Mesendoderm (in vitro differentiated cells): ENCODE measurements around the gene DYNC1I1.

Source experiments
- DNase-seq: peaks from one replicate; pipeline ENCODE4 v3.0.0; 2013
- H2AK5ac ChIP-seq: 2 replicates; pipeline ENCODE4 v1.6.1; 2013; ENCODE audit warnings: low read length, inconsistent platforms
- H2BK120ac ChIP-seq: 2 replicates; pipeline ENCODE4 v1.6.1; 2013; ENCODE audit warnings: low read depth, mild to moderate bottlenecking, low read length, moderate library complexity, mixed read lengths
- H2BK15ac ChIP-seq: replicated peaks from 2 replicates; pipeline ENCODE4 v1.6.1; 2013; ENCODE audit warnings: low read depth, mild to moderate bottlenecking, moderate library complexity
- H2BK5ac ChIP-seq: 2 replicates; pipeline ENCODE4 v1.6.1; 2013; ENCODE audit warnings: low read length, inconsistent platforms
- H3K18ac ChIP-seq: 2 replicates; pipeline ENCODE4 v1.6.1; 2013; ENCODE audit warnings: mild to moderate bottlenecking, low read length, mixed read lengths
- H3K23ac ChIP-seq: one replicate; pipeline ENCODE4 v1.6.1; 2013; ENCODE audit warnings: low read length
- H3K27ac ChIP-seq: 2 replicates; pipeline ENCODE4 v1.5.1; 2013; ENCODE audit warnings: low read depth, mild to moderate bottlenecking, inconsistent platforms, low read length, moderate library complexity
- H3K27me3 ChIP-seq: 2 replicates; pipeline ENCODE4 v1.6.1; 2013; ENCODE audit warnings: low read length, control low read depth, mild to moderate bottlenecking, inconsistent platforms; ENCODE audit not compliant: insufficient read depth, poor library complexity
- H3K36me3 ChIP-seq: 2 replicates; pipeline ENCODE4 v1.6.1; 2013; ENCODE audit warnings: low read length, inconsistent platforms; ENCODE audit not compliant: control insufficient read depth, insufficient read depth
- H3K4ac ChIP-seq: one replicate; pipeline ENCODE4 v1.6.1; 2013; ENCODE audit warnings: low read depth, mild to moderate bottlenecking, low read length, moderate library complexity
- H3K4me1 ChIP-seq: 2 replicates; pipeline ENCODE4 v1.6.1; 2013; ENCODE audit warnings: low read depth, low read length, inconsistent platforms; ENCODE audit not compliant: control insufficient read depth
- H3K4me2 ChIP-seq: 2 replicates; pipeline ENCODE4 v1.6.1; 2013; ENCODE audit warnings: low read length
- H3K4me3 ChIP-seq: 2 replicates; pipeline ENCODE4 v1.5.1; 2013; ENCODE audit warnings: mild to moderate bottlenecking, low read length
- H3K56ac ChIP-seq: one replicate; pipeline ENCODE4 v1.6.1; 2013; ENCODE audit warnings: low read length
- H3K79me1 ChIP-seq: 2 replicates; pipeline ENCODE4 v1.6.1; 2013; ENCODE audit warnings: low read length, inconsistent platforms
- H3K79me2 ChIP-seq: 2 replicates; pipeline ENCODE4 v1.6.1; 2013; ENCODE audit warnings: mild to moderate bottlenecking, low read length; ENCODE audit not compliant: control insufficient read depth, insufficient read depth
- H3K9ac ChIP-seq: 2 replicates; pipeline ENCODE4 v1.6.1; 2013; ENCODE audit warnings: low read length, inconsistent platforms
- H4K5ac ChIP-seq: one replicate; pipeline ENCODE4 v1.6.1; 2013; ENCODE audit warnings: low read length
- H4K8ac ChIP-seq: one replicate; pipeline ENCODE4 v1.6.1; 2013; ENCODE audit warnings: low read depth, mild to moderate bottlenecking, control low read depth, low read length, moderate library complexity
- WGBS: extraction: QIAGEN DNeasy Blood & Tissue Kit; methylation state at CpG from one replicate; pipeline ENCODE4 v1.1.7; 2013; ENCODE audit warnings: low lambda C conversion rate, missing lambda C conversion rate; ENCODE audit not compliant: insufficient coverage; ENCODE audit errors: extremely low coverage; 5-methylcytosine and 5-hydroxymethylcytosine counted together

The DYNC1I1 gene

DNA sequence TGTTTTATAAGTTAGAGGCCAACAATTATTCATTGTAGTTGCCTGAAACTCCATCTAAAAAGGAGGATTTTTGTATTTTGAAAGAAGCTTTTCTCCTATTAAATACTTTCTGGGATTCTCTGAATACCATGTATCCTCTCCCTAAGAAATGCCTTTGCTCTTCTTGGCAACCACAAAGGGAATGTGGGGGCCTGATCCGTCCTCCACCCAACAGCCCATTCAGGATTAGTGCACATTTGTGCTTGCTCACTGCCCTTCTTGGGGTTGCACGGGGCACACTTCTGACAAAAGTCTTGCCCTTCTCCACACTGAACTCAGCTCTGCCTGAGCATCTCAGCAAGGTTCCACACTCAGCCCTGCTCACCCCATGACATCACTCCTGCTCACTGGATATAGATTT, 355.4 kb downstream of the DYNC1I1 start:
- Histone ChIP-seq H3K23ac (no peak overlapping the region), H3K9ac (no peak overlapping the region), H3K56ac (no peak overlapping the region), H3K79me2 (no peaks in the 10 kb centered on the region), H4K5ac (no peak overlapping the region), H2AK5ac (no peak overlapping the region), H3K4me3 (no peak overlapping the region), H3K4me2 (no peak overlapping the region), H3K27ac (no peak overlapping the region), H3K36me3 (no peaks in the 10 kb centered on the region), H3K79me1 (no peaks in the 10 kb centered on the region), H3K18ac (no peak overlapping the region), H2BK15ac (no peak overlapping the region), H2BK120ac (no peak overlapping the region), H3K4me1 (no peaks in the 10 kb centered on the region), H3K27me3 (no peaks in the 10 kb centered on the region), H3K4ac (no peak overlapping the region), H2BK5ac (no peak overlapping the region), H4K8ac (no peak overlapping the region)
- no peak for DNase-seq
- no CpG with 5 or more reads among the region's 2 CpGs for WGBS

DNA sequence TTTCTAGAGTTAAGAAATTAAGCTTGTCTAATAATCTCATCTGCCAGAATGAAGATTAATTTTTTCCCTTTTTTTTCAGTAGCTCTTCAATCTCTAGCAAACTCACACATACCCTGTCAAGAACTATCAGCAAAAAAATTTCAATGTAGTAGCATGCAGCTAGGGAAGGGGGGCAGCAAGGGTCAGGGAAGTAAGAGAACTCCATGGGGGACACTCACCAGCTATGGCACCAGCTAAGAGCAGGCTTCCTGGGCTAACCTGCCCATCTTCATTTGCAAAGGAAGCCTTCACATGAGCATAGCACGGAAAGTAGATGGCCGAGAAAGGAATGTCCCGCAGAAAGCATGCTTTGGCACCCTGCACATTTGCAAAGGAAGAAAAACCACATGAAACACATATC, 359.2 kb downstream of the DYNC1I1 start:
- Histone ChIP-seq H3K56ac (no peak overlapping the region), H3K4me1 (no peaks in the 10 kb centered on the region), H3K36me3 (no peaks in the 10 kb centered on the region), H3K4me2 (no peak overlapping the region), H3K79me1 (no peaks in the 10 kb centered on the region), H4K8ac (no peak overlapping the region), H2BK5ac (no peak overlapping the region), H3K18ac (no peak overlapping the region), H3K4me3 (no peak overlapping the region), H3K27ac (no peak overlapping the region), H2BK15ac (no peak overlapping the region), H3K79me2 (no peaks in the 10 kb centered on the region), H2AK5ac (no peak overlapping the region), H3K27me3 (no peaks in the 10 kb centered on the region), H2BK120ac (no peak overlapping the region), H3K23ac (no peak overlapping the region), H3K9ac (no peak overlapping the region), H4K5ac (no peak overlapping the region), H3K4ac (no peak overlapping the region)
- peak; percentile 57 for DNase-seq
- no CpG with 5 or more reads among the region's 3 CpGs for WGBS

DNA sequence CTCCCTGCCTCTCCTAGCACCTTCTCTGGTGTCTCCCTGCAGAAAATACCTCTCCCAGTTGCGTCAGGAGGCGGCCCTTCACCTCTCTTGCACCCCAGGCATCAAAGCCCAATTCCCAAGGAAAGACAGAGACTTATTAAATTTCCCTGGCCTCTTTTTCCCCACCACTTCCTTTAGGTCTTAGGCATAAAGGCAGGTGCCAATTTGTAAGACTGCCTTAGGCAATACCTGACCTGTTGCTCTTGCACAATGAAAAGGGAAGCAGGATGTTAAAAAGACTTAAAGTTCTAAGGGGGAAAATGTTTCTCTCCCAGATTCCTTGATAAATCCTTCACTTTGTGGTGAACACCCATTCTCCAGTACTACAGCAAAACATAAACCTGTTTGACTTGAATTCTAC, 362.9 kb downstream of the DYNC1I1 start:
- no peaks in the 10 kb centered on the region for H3K27me3 ChIP-seq
- H3K4me1 ChIP-seq, result no peaks in the 10 kb centered on the region
- no peak overlapping the region for H2BK5ac ChIP-seq
- H3K18ac ChIP-seq, result no peak overlapping the region
- DNase-seq, result peak; percentile 48
- no peaks in the 10 kb centered on the region for H3K79me2 ChIP-seq
- H3K27ac ChIP-seq, result peak overlapping the region; percentile 19
- H3K4ac ChIP-seq, result no peak overlapping the region
- H3K4me2 ChIP-seq, result no peak overlapping the region
- no peaks in the 10 kb centered on the region for H3K79me1 ChIP-seq
- no peak overlapping the region for H2BK120ac ChIP-seq
- H3K9ac ChIP-seq, result no peak overlapping the region
- H3K4me3 ChIP-seq, result no peak overlapping the region
- no peak overlapping the region for H4K5ac ChIP-seq
- H2AK5ac ChIP-seq, result no peak overlapping the region
- no CpG with 5 or more reads among the region's 2 CpGs for WGBS
- H3K23ac ChIP-seq, result no peak overlapping the region
- no peaks in the 10 kb centered on the region for H3K36me3 ChIP-seq
- H4K8ac ChIP-seq, result no peak overlapping the region
- H3K56ac ChIP-seq, result no peak overlapping the region
- H2BK15ac ChIP-seq, result no peak overlapping the region

DNA sequence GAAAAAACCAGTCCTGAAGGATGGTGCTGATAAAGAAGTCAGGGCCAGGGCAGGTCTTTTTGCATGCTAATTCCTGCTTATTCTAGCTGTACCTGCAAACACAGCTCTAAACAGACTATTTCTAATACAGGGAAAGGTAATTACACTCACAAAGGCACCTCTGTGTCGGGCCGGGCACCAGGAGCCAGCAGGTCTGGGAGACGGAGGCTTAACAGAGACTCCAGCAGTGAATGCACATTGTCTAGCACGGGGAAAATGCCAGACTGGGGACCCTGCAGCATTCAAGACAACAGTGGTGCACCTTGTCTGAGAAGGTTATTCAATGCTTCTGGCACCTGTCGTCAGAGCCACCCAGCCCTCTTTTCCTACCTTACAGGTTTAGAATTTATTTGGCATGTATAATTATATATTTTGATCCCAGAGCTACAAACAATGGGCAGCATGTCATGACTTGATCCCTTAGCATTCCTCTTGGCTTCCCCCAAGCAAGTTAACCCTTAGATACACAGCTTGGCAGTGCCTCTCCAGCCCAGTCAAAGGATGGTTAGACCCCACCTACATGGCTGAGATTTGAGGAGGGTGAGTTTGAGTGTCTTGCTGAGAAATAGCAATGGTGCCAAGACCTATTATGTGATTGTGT, 364.4 kb downstream of the DYNC1I1 start:
- H3K9ac ChIP-seq, result no peak overlapping the region
- no peak overlapping the region for H3K56ac ChIP-seq
- no peak overlapping the region for H3K27ac ChIP-seq
- H3K18ac ChIP-seq, result no peak overlapping the region
- H3K4me2 ChIP-seq, result no peak overlapping the region
- no peaks in the 10 kb centered on the region for H3K36me3 ChIP-seq
- no peak overlapping the region for H3K23ac ChIP-seq
- no peak for DNase-seq
- H3K79me2 ChIP-seq, result no peaks in the 10 kb centered on the region
- H3K27me3 ChIP-seq, result no peaks in the 10 kb centered on the region
- H4K5ac ChIP-seq, result no peak overlapping the region
- H2BK5ac ChIP-seq, result no peak overlapping the region
- H2BK15ac ChIP-seq, result no peak overlapping the region
- no peak overlapping the region for H2AK5ac ChIP-seq
- H3K4ac ChIP-seq, result no peak overlapping the region
- no peak overlapping the region for H3K4me3 ChIP-seq
- WGBS, result no CpG with 5 or more reads among the region's 5 CpGs
- no peaks in the 10 kb centered on the region for H3K79me1 ChIP-seq
- H4K8ac ChIP-seq, result no peak overlapping the region
- H3K4me1 ChIP-seq, result no peaks in the 10 kb centered on the region
- no peak overlapping the region for H2BK120ac ChIP-seq

DNA sequence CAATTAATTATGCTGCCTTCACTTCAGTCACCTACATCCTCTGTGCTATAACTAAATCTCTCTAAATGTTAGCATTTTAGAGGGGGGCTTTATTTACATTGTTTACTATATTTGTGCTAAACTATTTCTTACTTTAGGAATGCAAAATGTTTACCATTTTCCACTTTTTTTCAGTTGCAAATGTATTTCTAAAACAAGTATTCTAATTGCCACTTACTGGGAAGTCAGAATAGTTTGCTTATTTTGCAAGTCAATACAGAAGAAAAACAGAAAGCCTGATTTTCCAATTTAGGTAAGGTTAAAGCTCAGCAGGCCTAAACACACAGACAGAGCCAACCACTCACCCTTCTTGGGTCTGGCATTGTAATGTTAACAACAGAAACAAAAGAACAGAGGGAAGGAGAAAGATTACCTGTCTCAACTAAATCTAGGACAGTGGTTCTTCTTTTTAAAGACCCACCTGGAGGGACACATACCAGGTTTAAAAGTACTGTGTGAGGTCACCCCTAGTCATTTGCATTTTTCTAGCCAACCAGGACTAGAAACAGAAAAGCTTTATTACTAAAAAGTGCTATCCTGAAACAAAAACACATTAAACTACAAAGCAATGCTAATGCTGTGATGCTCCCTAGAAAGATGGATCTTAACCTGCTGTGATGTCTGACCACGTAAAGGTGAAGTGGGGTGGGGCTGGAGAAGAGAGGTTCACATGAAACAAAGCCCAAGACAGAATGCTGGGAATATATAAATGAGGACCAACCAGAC, 371.3 kb downstream of the DYNC1I1 start:
- Histone ChIP-seq H3K18ac (peak overlapping the region; percentile 28), H3K4ac (no peak overlapping the region), H3K4me2 (no peak overlapping the region), H3K79me1 (no peaks in the 10 kb centered on the region), H3K79me2 (no peaks in the 10 kb centered on the region), H3K27ac (peak overlapping the region; percentile 11), H3K56ac (no peak overlapping the region), H3K9ac (no peak overlapping the region), H3K4me1 (peaks cover 5% of the 10 kb centered on the region), H2BK15ac (no peak overlapping the region), H2BK120ac (no peak overlapping the region), H3K27me3 (peaks cover 3% of the 10 kb centered on the region), H3K23ac (no peak overlapping the region), H3K4me3 (no peak overlapping the region), H4K5ac (no peak overlapping the region), H2BK5ac (no peak overlapping the region), H2AK5ac (no peak overlapping the region), H4K8ac (no peak overlapping the region), H3K36me3 (peaks cover 1% of the 10 kb centered on the region)
- peak; percentile 23 for DNase-seq
- WGBS, result no CpG with 5 or more reads among the region's 1 CpG

DNA sequence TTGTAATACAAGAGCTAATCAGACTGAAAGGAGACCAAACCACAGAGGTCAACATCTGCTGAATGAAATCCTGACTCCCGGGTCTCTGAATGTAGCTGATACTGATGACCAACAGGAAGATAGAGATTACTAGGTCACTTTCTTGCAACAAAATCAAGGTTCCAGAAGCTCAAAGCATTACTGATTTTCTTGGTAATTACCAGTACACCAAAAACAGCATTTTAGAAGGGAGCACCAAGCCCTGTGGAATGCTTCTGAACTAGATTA, 371.8 kb downstream of the DYNC1I1 start:
- no peak overlapping the region for H4K8ac ChIP-seq
- no peak for DNase-seq
- H2BK5ac ChIP-seq, result no peak overlapping the region
- no CpG with 5 or more reads among the region's 1 CpG for WGBS
- no peak overlapping the region for H3K4me2 ChIP-seq
- no peak overlapping the region for H2BK120ac ChIP-seq
- H2BK15ac ChIP-seq, result no peak overlapping the region
- no peak overlapping the region for H2AK5ac ChIP-seq
- no peak overlapping the region for H3K23ac ChIP-seq
- H3K9ac ChIP-seq, result no peak overlapping the region
- peaks cover 3% of the 10 kb centered on the region for H3K27me3 ChIP-seq
- H3K4ac ChIP-seq, result no peak overlapping the region
- H3K18ac ChIP-seq, result peak overlapping the region; percentile 28
- no peaks in the 10 kb centered on the region for H3K79me1 ChIP-seq
- H3K4me1 ChIP-seq, result peaks cover 5% of the 10 kb centered on the region
- no peak overlapping the region for H4K5ac ChIP-seq
- peaks cover 1% of the 10 kb centered on the region for H3K36me3 ChIP-seq
- no peaks in the 10 kb centered on the region for H3K79me2 ChIP-seq
- no peak overlapping the region for H3K4me3 ChIP-seq
- H3K27ac ChIP-seq, result peak overlapping the region; percentile 40
- no peak overlapping the region for H3K56ac ChIP-seq
